ENCODE measurements around the gene TCOF1.

TCOF1 gene

DNA sequence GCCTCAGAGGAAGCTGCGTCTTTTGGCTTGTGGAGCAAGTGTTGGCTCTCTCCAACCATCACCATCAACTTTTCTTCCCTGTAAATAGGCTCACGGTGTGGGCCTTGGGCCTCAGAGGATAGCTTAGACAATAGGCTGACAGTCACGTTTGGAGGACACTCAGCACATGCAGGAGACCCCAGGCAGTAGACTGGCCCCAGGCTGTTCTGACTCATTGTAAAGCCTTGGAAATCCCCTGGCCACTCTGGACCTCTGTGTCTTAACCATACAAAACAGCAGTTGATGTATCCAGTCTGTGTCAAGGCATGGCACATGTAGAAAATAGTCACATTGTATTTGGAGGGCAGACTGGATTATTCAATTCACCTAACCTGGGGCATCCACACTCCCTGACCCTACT lies 36.6 kb downstream of the TCOF1 start:
- DNase-seq, result no peak

DNA sequence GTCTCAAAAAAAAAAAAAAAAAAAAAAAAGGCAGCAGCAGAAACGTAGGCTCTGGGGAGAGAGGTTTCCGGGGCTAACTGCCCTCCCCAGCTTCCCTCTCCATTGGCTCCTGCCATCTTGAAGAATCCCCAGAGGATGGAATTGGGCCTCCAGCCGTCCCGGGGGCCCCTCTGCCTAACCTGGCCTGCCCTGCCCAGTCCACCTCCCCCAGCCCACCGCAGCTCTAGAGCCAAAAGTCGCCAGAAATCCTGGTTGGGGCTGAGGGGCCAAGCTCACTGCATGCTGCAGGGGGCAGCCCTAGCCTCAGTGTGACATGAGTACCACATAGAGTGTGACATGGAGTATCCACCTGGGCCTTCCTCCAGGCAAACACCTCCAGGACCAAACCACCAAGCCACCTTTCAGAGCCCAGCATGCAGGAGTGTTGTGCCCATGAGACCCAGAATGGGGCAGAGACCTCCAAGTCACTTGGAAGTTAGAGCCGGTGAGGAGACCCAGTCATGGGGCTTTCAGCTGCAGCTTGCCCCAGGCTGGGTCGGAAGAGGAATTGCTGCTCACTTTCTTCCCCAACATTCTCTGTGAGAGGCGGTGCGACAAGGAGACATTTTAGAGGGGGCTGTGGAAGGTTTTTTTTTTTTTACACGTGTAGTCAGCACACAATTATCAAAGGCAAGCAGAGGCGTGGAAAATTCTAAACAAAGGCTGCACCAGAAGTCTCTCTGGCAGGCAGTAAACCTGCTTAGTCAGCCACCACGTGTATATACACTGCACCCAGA lies 37.6 kb downstream of the TCOF1 start:
- no peak for DNase-seq

DNA sequence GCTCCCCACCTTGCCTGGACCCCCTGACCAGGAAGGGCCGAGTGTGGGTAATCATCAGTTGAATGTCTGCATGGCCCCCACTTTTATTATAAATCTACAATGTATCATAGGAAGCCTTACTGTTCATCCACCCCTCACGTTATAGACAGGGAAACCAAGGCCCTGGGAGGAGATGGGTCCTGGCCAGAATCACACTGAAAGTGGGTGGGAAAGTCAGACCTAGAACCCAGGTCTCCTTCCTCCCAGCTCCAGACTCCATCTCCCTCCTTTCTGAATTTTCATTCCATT lies 38.1 kb downstream of the TCOF1 start:
- no peak for DNase-seq

DNA sequence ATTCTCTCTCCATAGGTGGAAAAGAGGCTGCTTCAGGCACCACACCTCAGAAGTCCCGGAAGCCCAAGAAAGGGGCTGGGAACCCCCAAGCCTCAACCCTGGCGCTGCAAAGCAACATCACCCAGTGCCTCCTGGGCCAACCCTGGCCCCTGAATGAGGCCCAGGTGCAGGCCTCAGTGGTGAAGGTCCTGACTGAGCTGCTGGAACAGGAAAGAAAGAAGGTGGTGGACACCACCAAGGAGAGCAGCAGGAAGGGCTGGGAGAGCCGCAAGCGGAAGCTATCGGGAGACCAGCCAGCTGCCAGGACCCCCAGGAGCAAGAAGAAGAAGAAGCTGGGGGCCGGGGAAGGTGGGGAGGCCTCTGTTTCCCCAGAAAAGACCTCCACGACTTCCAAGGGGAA lies 38.8 kb downstream of the TCOF1 start:
- DNase-seq, result no peak

DNA sequence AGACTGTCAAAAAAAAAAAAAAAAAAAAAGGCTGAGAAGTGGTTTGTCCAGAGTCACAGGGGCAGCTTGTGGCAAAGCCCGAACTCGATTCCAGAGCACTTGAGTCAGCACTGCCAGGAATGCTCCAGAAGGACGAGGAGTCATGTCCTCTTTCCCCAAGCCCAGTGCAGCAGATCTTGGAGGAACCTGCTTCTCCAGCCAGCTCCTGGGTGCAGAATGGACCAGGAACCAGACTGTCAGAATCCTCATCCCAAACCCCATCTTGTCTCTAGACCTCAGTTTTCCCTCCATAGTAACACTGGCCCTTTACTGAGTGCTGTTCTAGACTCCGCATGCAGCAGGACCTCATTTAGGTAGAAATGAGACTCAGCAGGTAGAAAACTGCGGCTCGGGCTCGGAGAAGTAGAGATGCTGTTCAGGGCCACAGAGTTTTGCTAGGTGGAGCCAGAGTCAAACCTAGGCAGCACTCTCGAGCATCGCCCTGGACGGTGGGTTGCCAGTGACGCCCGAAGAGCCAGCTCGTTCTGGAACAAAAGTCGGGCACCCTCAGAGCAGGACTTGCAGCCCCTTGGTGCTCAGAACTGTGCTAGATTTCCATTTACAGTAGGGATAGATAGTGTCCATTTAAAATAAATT lies 39.8 kb downstream of the TCOF1 start:
- DNase-seq, result no peak

DNA sequence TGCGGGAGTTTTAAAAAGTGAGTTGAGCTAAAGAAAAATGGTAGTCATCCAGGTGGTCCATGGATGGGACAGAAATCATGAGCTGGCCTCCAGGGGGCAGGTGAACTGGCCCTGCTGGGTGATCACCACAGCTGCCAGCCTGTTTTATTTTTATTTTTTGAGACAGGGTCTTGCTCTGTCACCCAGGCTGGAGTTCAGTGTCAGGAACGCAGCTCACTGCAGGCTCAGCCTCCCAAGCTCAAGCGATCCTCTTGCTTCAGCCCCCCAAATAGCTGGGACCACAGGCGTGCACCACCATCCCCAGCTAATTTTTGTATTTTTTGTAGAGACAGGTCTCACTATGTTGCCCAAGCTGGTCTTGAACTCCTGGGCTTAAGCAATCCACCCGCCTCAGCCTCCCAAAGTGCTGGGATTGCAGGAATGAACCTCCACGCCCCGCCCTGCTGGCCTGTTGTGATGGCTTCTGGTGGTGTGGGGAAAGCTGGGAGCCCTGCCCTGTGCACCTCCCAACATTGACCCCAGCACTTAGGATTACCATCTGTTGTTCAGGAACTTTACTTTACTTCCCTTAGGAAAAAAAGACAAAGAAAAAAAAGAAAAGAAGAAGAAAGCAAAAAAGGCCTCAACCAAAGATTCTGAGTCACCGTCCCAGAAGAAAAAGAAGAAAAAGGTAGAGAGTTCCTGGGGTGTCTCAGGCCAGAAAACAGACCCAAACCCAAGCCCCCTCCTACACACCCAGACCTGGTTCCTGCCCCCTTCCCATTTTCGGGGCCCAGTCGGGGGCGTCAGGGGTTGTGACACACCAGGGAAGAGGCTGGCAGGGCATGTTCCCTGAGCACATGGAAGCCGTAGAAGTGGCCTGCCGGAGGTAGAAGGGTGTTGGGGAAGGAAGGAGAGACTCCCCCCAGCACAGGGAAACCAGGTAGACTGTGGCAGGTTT lies 40.6 kb downstream of the TCOF1 start:
- no peak for DNase-seq

DNA sequence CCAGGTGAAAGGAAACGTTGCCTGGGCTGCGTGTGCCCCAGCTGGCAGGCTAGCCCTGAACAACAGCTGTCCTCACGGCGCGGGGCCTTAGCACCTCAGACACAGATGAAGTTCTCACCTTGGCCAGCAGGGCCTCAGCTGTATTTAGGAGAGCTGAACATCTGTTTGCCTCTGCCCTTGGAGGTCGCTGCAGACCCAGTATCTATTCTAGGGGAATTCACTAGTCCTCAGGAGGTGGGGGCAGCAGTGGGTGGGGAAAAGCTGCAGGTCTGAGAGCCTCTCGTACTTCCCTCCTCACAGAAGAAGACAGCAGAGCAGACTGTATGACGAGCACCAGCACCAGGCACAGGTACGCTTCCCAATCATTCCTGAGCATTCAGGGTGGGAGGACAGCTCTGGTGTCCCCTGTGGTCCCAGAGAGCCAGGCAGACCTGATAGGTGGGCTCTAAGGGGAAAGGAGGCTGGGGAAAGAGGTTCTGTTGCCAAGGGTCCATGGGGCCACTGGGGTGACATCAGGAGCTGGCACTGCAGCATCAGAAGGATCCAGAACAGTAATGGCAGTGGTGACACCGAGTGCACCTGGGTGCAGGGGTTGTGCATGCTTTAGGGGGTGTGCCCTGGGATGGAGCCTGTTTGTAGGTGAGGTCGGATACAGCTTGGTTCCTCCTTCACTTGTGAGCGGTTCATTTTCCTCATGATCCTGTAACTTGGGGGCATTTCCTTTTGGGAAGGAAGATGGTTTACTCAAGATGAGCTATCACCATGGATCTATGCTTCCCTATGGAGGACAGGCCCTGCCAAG lies 41.4 kb downstream of the TCOF1 start:
- DNase-seq, result no peak

DNA sequence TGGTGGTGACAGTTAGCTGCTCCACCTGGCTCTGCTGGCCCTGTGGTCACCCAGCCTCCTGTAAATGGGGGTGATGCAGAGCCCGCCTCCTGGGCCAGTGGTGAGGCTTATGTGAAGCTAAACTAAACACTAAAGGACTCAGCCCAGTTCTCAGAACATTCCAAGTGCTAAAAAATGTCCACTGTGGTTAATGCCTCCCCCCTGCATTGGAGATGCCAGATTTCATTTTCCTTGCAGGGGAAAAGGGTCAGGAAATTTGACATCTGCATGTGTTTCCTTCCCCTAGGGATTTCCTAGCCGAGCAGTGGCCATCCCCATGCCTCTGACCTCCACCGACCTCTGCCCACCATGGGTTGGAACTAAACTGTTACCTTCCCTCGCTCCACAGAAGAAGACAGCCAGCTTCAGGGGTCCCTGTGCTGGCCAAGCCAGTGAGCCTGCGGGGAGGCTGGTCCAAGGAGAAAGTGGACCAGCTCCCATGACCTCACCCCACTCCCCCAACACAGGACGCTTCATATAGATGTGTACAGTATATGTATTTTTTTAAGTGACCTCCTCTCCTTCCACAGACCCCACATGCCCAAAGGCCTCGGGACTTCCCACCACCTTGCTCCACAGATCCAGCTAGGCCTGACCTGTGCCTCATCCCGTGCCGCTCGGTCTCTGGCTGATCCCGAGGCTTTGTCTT lies 42.2 kb downstream of the TCOF1 start:
- DNase-seq, result no peak

DNA sequence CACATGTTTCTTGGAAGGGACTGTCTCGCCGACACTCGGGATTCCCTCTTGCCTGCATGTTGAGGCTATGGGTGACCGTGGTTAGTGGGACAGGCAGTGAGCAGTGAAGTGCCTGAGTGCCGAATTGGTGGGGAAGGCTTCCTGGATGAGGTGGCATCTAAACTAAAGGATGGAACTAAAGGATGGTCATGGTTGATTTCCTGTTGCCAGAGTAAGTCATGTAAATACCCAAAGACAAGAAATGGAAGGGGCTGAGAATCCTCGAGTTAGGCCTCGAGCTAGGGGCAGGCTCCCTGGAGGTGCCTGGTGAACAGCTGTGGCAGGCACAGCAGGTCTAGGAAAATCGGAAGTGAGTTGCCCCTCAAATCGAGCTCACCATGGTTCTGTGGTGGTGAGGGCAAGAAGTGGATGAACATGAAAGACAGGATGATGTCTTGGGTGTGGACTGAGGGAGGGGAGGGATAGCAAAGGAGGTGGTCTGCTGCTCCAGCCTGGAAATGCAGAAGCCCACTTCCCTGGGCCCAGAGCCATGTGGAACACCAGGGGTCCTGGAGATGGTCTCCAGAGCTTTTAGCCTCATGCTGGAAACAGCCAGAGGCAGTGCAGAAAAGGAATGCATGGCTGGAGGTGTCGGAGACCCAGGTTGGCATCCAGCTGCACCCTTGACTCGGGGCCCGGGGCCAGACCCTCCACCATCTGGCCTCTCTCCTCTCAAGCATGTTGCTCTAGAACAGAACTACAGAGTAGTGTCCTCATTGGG lies 43.0 kb downstream of the TCOF1 start:
- no peak for DNase-seq

DNA sequence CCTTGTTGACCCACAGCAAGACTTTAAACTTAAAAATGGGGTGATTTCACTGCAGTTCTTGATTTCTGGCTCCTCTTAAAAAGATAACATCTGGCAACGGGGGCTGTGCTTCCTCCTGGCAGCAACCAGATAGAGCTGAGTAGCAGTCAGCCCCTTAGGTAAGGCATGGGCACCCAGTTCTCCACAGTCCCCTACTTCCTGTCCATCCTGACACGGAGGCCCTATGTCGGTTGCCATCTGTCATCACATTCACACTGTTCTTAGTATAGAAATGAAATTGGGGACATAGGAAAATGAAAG lies 43.5 kb downstream of the TCOF1 start:
- no peak for DNase-seq

DNA sequence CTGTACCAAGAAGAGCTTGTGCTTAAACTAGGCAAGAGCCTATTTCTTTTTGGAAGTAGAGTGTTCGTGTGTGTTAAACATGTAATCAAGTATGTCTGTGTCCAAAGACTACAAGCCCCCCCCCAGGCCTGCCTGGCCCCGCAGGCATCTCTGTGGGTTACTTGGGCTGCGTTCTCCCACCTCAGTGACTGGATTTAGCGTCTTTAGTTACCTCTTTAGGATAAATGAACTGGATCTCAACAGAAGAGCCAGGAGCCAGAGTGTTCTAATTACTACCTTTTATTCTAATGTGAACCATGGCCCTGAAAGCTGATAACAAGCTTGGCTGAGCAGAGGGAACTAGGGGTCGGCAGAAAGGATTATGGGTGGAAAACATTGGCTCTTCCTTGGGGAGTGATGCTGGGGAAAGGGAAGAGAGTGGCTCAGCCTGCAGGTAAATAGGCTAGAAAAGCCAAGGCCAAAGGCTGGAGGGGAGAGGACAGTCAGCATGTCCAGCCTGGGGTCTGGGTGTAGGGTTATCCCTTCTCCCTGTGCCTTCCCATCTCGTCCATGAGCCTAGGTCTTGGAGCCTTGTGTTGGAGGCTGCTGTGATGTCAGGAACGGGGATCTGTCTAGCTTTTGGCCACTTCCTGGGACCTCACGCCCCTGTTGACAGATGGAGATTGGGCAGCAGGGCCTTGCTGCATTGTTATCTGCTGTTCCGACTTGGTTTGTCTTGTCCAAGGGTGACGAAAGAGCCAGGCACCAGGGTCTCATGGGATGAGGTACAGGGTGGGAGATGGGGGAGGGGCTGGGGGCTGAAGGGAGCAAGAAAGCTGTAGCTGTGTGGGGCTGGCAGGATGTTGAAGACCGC lies 44.1 kb downstream of the TCOF1 start:
- DNase-seq, result no peak

DNA sequence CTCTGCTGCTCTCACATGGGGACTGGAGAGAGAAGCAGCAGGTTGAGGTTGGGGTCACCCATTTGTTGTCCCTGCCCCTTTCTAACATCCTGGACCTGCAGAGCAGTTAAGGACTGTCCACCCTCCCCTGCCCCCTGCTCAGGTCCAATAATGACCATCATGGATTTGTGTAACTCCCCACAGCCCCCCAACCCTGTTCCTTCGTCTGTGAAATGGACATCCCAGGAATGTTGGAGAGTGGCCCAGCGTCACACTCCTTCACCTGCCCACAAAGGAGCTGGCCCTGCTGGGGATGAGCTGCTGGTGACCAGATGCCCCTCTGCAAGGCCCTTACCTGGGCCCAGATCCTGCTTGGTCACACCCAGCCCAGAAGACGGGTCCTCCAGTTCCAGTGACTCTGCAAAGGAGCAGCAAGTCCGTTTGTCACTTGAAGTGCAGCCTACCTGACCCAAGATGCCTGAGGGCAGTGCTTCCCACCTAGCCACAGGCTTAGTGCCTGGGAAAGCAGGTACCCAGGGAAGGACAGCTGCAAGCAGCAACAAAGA lies 44.8 kb downstream of the TCOF1 start:
- DNase-seq, result no peak

DNA sequence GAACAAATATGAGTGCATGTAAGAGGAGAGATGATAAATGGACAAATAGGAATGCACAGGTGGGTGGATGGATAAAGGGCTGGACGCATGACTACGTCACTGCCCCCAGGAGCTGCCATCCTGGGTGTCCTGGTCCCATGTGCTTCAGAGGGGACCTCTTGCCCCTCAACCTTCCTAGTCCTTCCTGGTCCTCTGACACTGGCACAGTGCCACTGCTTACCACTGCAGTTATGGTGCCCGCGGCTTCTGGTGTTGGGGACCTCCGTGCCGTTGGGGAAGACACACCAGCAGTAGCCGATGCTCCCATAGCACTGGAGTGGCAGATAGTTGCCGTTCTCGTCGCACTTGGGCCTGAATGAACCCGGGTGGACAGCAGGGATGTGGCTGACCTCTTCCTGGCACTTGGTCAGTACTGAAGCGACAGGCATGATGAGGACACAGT lies 45.4 kb downstream of the TCOF1 start:
- no peak for DNase-seq

DNA sequence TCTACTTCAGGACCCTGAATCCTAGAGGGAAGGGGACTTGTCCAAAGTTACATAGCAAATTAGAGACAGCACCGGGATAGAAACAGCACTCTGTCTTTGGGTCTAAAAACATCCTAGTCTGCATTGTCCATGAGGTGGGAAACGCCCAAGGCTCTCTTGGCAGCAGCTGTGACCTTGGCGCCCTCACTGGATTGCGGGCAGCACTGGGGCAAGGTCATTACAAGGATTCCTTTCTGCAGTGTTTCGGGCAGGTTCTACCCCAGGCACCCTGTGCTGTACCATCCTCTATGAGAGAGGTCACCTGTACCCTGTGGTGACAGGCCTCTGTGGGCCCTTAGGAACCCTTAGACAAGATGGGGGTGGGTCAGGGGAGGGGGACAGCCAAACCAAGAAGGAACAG lies 46.6 kb downstream of the TCOF1 start:
- DNase-seq, result no peak

DNA sequence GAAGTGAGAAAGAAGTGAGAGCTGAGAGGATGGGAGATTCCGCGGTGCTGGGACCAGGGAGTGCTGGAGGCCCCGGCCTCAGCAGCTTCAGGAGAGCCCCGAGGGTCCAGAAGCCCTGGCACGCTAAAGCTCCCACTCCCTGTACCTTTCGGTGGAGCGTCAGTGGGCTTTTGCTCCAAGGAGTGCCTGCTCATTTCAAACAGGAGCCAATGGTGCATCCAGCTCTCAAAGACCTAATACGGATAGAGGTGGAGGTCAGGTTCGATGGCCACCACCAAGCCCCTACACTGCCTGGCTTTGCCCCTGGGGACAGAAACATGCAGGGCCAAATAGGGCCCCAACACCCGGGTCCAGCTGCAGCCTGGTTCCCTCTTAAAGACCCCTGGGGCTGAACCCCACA lies 47.0 kb downstream of the TCOF1 start:
- no peak for DNase-seq

DNA sequence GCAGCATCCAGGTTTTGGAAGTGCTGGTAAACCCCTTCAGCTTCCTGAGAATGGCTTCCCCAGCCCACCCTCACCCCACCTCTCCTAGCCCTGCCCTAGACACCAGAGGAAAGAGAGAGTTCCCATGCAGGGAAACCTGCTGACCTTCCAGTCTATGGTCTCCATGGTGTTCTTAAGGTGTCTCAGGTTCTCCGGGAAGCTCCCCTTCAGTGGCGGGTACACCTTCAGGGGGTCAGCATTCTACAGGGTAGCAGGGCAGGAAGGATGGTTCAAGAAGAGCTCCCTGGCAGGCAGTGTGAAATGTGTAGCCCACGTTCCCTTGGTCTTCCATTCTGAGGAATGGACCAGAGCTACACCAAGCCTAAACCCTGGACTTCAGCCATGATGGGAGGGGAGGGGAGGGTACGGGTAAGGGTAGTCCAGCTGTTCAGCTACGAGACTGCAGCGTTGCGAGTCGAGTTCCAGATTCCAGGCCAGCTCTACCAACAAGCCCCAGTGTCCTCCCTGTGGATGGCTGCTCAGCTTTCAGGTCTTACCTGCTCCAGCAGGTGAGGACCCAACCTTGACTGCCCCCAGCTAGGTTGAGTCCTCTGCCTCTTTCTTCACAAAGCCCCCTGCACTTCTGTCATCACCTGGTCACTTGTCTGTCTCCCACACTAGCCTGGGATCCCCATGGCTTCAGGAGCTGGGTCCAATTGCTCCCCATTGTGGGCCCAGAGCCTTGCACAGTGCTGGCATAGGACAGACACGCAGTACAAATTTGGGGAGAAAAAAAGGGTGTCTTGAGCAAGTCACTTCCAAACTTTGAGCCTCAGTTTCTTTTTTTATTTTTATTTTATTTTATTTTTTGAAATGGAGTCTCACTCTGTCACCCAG lies 47.7 kb downstream of the TCOF1 start:
- no peak for DNase-seq

DNA sequence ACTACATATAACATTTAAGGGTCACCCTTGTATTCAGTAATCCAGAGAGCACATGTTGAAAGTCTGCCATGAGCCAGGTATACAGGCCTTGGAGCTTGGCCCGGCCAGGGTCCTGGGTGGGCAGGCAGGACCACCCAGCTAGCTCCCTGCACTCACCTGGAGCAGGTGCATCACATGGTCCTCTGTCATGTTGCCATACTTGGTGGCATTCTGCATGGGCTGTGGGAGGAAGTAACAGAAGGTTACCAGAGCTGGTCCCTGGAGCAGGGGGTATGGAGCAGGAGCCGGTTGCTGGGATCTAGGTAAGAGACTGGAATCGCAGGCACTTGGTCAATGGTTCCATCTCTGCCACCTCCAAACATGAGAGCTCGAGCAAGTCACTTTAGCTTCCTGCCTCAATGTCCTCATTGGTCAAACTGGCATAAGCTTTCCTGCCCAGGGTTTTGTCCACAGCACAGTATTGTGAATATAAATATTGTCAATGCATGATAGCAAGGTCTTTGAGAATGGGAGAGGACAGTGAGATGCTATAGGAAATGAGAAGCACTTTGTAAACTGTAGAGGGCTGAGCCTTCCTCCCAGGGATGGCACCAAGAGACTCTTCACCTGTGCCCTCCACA lies 48.7 kb downstream of the TCOF1 start:
- no peak for DNase-seq

DNA sequence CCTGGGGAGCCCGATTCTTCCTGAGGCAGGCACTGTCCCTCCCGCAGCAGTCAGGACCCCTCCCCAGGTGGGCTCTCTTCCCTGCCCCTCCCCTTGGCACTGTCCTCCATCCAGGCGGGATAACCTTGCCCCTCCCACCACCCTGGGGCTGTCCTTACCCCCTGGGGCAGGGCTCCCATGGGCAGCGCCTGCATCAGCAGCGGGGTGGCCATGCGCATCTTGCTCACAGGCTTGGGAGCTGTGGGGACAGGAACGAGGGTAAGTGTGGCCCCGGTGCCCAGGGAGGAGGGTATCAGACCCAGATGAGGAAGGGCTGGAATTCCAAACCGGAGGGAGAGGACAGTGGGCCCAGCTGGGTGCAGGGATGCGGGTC lies 49.2 kb downstream of the TCOF1 start:
- no peak for DNase-seq

DNA sequence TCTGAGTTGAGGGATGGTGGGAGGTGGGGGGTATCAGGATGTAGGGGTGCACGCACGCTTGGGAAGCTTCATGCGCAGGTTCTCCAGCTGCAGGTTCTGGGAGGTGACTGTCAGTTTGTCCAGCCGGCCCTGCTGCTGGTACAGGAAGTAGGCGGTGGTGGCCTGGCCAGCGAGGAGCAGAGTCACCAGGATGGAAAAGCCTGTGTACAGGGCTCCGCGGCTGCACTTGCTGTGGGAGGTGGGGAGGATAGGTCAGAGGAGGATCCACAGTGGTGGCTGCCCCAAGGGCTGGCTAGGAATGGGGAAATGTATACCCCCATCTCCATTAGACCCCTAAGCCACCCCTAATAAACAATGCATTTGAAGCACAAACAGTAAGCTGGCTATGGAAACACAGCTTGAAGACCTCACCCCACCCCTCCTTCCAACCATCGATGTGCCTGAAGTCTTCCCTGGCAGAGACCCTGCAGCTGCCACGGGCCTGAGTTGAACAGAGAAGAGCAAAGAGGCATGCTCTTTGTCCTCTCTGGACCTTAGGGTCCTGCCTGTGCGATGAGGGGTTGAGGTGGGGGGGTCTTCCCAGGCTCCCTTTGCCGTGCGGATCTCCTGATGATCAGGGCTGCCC lies 49.7 kb downstream of the TCOF1 start:
- DNase-seq, result no peak
